Heart left ventricle (tissue), 13 donors: ENCODE results near the gene MAP3K20.

Experiments
- CTCF ChIP-seq, 12 donors: fragments of 200-600 bp; sonication (generic) in 4 of 12; IDR thresholded peaks; one replicate each; pipeline versions ENCODE4 v1.5.0 to v1.8.0; 2018 to 2022; ENCODE audit warnings: antibody characterized with exemption in 12 of 12, mild to moderate bottlenecking in 5 of 12
- POLR2A ChIP-seq, 2 donors: fragments of 450-650 bp; IDR thresholded peaks; one replicate each; pipeline ENCODE4 v1.6.1; 2017; ENCODE audit warnings: antibody characterized with exemption in 2 of 2, mild to moderate bottlenecking in 2 of 2, moderate library complexity in 2 of 2
- donor health status: ischemic (EF 13 %, LVEDD 7.1; RV severe dilation, severe dysfunction).
- donor health status: DM: no; HTN: yes; CAD: no.
- donor health status: DM: no; HTN: no; CAD: no.
- donor health status: ischemic (EF 25% LVEDD 6.9; RV normal size, moderate dysfunction).
- donor health status: ischemic (EF 25% LVEDD 5.7; RV mildly dilated, moderate dysfunction).
- donor health status: ischemic (EF 35%, LVEDD 5.7; RV mildly dilated, moderate dysfunction).
- donor health status: nonischemic (EF 11% LVEDD 7.7; RV severe dilation, severe dysfunction).
- donor health status: DM: yes; HTN: yes; CAD: no.
- donor health status: PGD.
- donor health status: ischemic (EF 29% LVEDD 5.4; RV normal size, mild dysfunction).
- donor health status: nonischemic (EF 23%, LVEDD 6.1; RV moderate dilation, normal function).

GRCh38 chr2:173130496-173131465, 55.1 kb downstream of the MAP3K20 start:
- no peak for TF ChIP-seq CTCF (IDR thresholded peaks at IDR 0.05)
- TF ChIP-seq POLR2A (IDR thresholded peaks at IDR 0.05): no peak
